Chondrocyte (in vitro differentiated cells): ENCODE results near the gene ELMO1. TPM values are rescaled to one million over a fixed set of nuclear protein-coding genes. Genes with fewer than 3 reads are reported as not detected.

Source experiments
- DNase-seq: peaks from one replicate; pipeline ENCODE4 v3.0.0; 2021; ENCODE audit warnings: mixed read lengths, low spot score
- H3K27ac Mint-ChIP-seq: one replicate; pipeline ENCODE4 v1.8.0; 2021; ENCODE audit warnings: mild to moderate bottlenecking, moderate library complexity, mixed read lengths; ENCODE audit not compliant: unreplicated experiment
- H3K27me3 Mint-ChIP-seq: 2 replicates; pipeline ENCODE4 v1.8.0; 2021; ENCODE audit warnings: low read depth, mixed read lengths
- H3K36me3 Mint-ChIP-seq: 2 replicates; pipeline ENCODE4 v1.8.0; 2021; ENCODE audit warnings: low read depth, mixed read lengths
- H3K4me1 Mint-ChIP-seq: 2 replicates; pipeline ENCODE4 v1.8.0; 2021; ENCODE audit warnings: low read depth, mild to moderate bottlenecking, mixed read lengths
- H3K4me3 Mint-ChIP-seq: one replicate; pipeline ENCODE4 v1.8.0; 2021; ENCODE audit warnings: mild to moderate bottlenecking, moderate library complexity, mixed read lengths; ENCODE audit not compliant: unreplicated experiment
- H3K9me3 Mint-ChIP-seq: 2 replicates; pipeline ENCODE4 v1.8.0; 2021; ENCODE audit warnings: low read depth, mixed read lengths
- CTCF ChIP-seq: fragments of 200-600 bp; sonication (generic); IDR thresholded peaks from 2 replicates; pipeline ENCODE4 v1.5.0; 2021; ENCODE audit warnings: antibody characterized with exemption, mild to moderate bottlenecking, moderate library complexity
- total RNA-seq: library from RNA; stranded (reverse); gene quantifications from 3 replicates; pipeline ENCODE4 v1.2.1, GENCODE V29; 2021

Gene ELMO1
- total RNA-seq, 1 donor from 2014 or later: 0.42 TPM

- Mint-ChIP-seq H3K9me3 (no peaks in the 10 kb centered on the region), H3K27ac (no peak overlapping the region), H3K27me3 (no peaks in the 10 kb centered on the region), H3K4me3 (no peak overlapping the region), H3K4me1 (peaks cover 4% of the 10 kb centered on the region), H3K36me3 (no peaks in the 10 kb centered on the region)
- TF ChIP-seq CTCF: no peak
- no peak for DNase-seq
Observed at GRCh38 chr7:37076668-37077067, 372.0 kb downstream of the ELMO1 start.

- no peak for DNase-seq
- Mint-ChIP-seq H3K4me3 (no peak overlapping the region), H3K27me3 (peaks cover 3% of the 10 kb centered on the region), H3K4me1 (no peaks in the 10 kb centered on the region), H3K36me3 (no peaks in the 10 kb centered on the region), H3K9me3 (no peaks in the 10 kb centered on the region), H3K27ac (no peak overlapping the region)
- TF ChIP-seq CTCF: no peak
Observed at GRCh38 chr7:37074370-37074769, 374.3 kb downstream of the ELMO1 start.

GRCh38 chr7:37071124-37071523 is 377.5 kb downstream of the ELMO1 start:
- Mint-ChIP-seq H3K27ac (no peak overlapping the region), H3K9me3 (no peaks in the 10 kb centered on the region), H3K36me3 (no peaks in the 10 kb centered on the region), H3K4me1 (no peaks in the 10 kb centered on the region), H3K27me3 (peaks cover 3% of the 10 kb centered on the region), H3K4me3 (no peak overlapping the region)
- no peak for DNase-seq
- no peak for TF ChIP-seq CTCF

GRCh38 chr7:37070471-37070870 is 378.2 kb downstream of the ELMO1 start:
- H3K9me3 Mint-ChIP-seq: no peaks in the 10 kb centered on the region
- H3K4me1 Mint-ChIP-seq: peaks cover 6% of the 10 kb centered on the region
- no peak overlapping the region for H3K27ac Mint-ChIP-seq
- DNase-seq: no peak
- no peak overlapping the region for H3K4me3 Mint-ChIP-seq
- H3K27me3 Mint-ChIP-seq: peaks cover 3% of the 10 kb centered on the region
- H3K36me3 Mint-ChIP-seq: no peaks in the 10 kb centered on the region
- no peak for TF ChIP-seq CTCF

- peaks cover 3% of the 10 kb centered on the region for H3K27me3 Mint-ChIP-seq
- no peaks in the 10 kb centered on the region for H3K36me3 Mint-ChIP-seq
- no peak for DNase-seq
- no peak overlapping the region for H3K27ac Mint-ChIP-seq
- no peaks in the 10 kb centered on the region for H3K9me3 Mint-ChIP-seq
- TF ChIP-seq CTCF: no peak
- H3K4me3 Mint-ChIP-seq: no peak overlapping the region
- peaks cover 10% of the 10 kb centered on the region for H3K4me1 Mint-ChIP-seq
Observed at GRCh38 chr7:37070031-37070430, 378.6 kb downstream of the ELMO1 start.
